SK-N-SH (cell line): ENCODE measurements around the gene RAB40A. TPM values are rescaled to one million over a fixed set of nuclear protein-coding genes. Genes with fewer than 3 reads are reported as not detected.

Experiments
- CTCF ChIA-PET: fragments of 300-600, 350-600 bp; formaldehyde crosslinking; extraction: SDS; loops from one replicate; lab custom pipeline; 2021; lab: Yijun Ruan, JAX
- POLR2A ChIA-PET: fragments of 350-600 bp; sonication (Branson Sonifier 250); formaldehyde crosslinking; extraction: SDS; loops from one replicate; lab custom pipeline; 2020; ENCODE audit warnings: antibody characterized with exemption, inconsistent platforms; lab: Yijun Ruan, JAX
- DNase-seq: peaks from one replicate; pipeline ENCODE4 v3.0.0; 2012
- H2AFZ ChIP-seq: fragments of 200-600 bp; sonication (generic); 2 replicates; pipeline ENCODE4 v1.8.1; 2016; ENCODE audit warnings: antibody characterized with exemption, mild to moderate bottlenecking, low read depth
- H3F3A ChIP-seq: fragments of 200-600 bp; sonication (generic); replicated peaks from 2 replicates; pipeline ENCODE3; 2016; ENCODE audit warnings: antibody characterized with exemption, mild to moderate bottlenecking; ENCODE audit not compliant: insufficient read depth
- H3K27ac ChIP-seq, 2 experiments: fragments of 200-500 bp in 1 of 2; fragments of 200-600 bp in 1 of 2; sonication (Bioruptor generic) in 1 of 2; sonication (generic), shearing (Covaris generic) in 1 of 2; 2 replicates each; pipeline versions ENCODE4 v1.5.1 to v1.6.1; 2014 to 2016; ENCODE audit warnings: low read depth in 2 of 2, inconsistent platforms in 1 of 2, low read length in 1 of 2, mild to moderate bottlenecking in 1 of 2, mixed read lengths in 1 of 2
- H3K27me3 ChIP-seq: fragments of 200-600 bp; sonication (generic), shearing (Covaris generic); 2 replicates; pipeline ENCODE4 v1.6.1; 2016; ENCODE audit warnings: mixed run types; ENCODE audit not compliant: insufficient read depth
- H3K36me3 ChIP-seq, 2 experiments: fragments of 200-500 bp in 1 of 2; fragments of 200-600 bp in 1 of 2; sonication (Bioruptor generic) in 1 of 2; sonication (generic) in 1 of 2; replicated peaks in 1 of 2; 2 replicates each; pipeline versions ENCODE3 to v1.5.1; 2014 to 2016; ENCODE audit warnings: low read length in 1 of 2, mild to moderate bottlenecking in 1 of 2; ENCODE audit not compliant: insufficient read depth in 2 of 2, control insufficient read depth in 1 of 2
- H3K4me1 ChIP-seq, 2 experiments: fragments of 200-500 bp in 1 of 2; fragments of 200-600 bp in 1 of 2; sonication (Bioruptor generic) in 1 of 2; sonication (generic), shearing (Covaris generic) in 1 of 2; 2 replicates each; pipeline versions ENCODE4 v1.5.1 to v1.6.1; 2014 to 2016; ENCODE audit warnings: low read depth in 1 of 2, low read length in 1 of 2, mixed run types in 1 of 2; ENCODE audit not compliant: insufficient read depth in 2 of 2, control insufficient read depth in 1 of 2
- H3K4me2 ChIP-seq: fragments of 200-600 bp; sonication (generic), shearing (Covaris generic); 2 replicates; pipeline ENCODE4 v1.6.1; 2017; ENCODE audit warnings: mixed run types
- H3K4me3 ChIP-seq, 2 experiments: fragments of 200-500 bp in 1 of 2; fragments of 200-600 bp in 1 of 2; sonication (Bioruptor generic) in 1 of 2; sonication (generic), shearing (Covaris generic) in 1 of 2; 2 replicates each; pipeline versions ENCODE4 v1.5.1 to v1.8.1; 2014 to 2016; ENCODE audit warnings: low read depth in 2 of 2, inconsistent platforms in 1 of 2, low read length in 1 of 2, mild to moderate bottlenecking in 1 of 2, mixed read lengths in 1 of 2, moderate library complexity in 1 of 2
- H3K79me2 ChIP-seq: fragments of 200-600 bp; sonication (generic); 2 replicates; pipeline ENCODE4 v1.8.1; 2017; ENCODE audit warnings: mild to moderate bottlenecking; ENCODE audit not compliant: insufficient read depth
- H3K9ac ChIP-seq: fragments of 200-600 bp; sonication (generic); 2 replicates; pipeline ENCODE4 v1.6.1; 2017; ENCODE audit warnings: mixed run types
- H3K9me2 ChIP-seq: fragments of 200-600 bp; sonication (generic); 2 replicates; pipeline ENCODE4 v1.6.1; 2017; ENCODE audit warnings: mixed run types
- H3K9me3 ChIP-seq: fragments of 200-600 bp; sonication (generic); 2 replicates; pipeline ENCODE4 v1.6.1; 2017; ENCODE audit warnings: mixed run types, mild to moderate bottlenecking, moderate library complexity
- H4K20me1 ChIP-seq: fragments of 200-600 bp; sonication (generic); 2 replicates; pipeline ENCODE4 v1.6.1; 2017; ENCODE audit warnings: mild to moderate bottlenecking, mixed run types; ENCODE audit not compliant: insufficient read depth
- EZH2phosphoT487 ChIP-seq: fragments of 200-600 bp; sonication (generic); IDR thresholded peaks from 2 replicates; pipeline ENCODE4 v1.6.1; 2017; ENCODE audit warnings: low read depth, mixed run types, mild to moderate bottlenecking, antibody characterized with exemption, moderate library complexity, borderline replicate concordance
- FOXJ3 ChIP-seq: sonication (generic); formaldehyde crosslinking; IDR thresholded peaks from 2 replicates; pipeline ENCODE4 v1.5.1; 2020; ENCODE audit warnings: mild to moderate bottlenecking, missing genetic modification reagents
- JUND ChIP-seq: IDR thresholded peaks from 2 replicates; pipeline ENCODE4 v1.4.0; 2012
- MXI1 ChIP-seq: IDR thresholded peaks from 2 replicates; pipeline ENCODE4 v1.6.1; 2012; ENCODE audit warnings: mild to moderate bottlenecking, low read depth, low read length, improper control_type of control experiment
- NRF1 ChIP-seq: IDR thresholded peaks from 2 replicates; pipeline ENCODE4 v1.6.1; 2012; ENCODE audit warnings: low read depth, mild to moderate bottlenecking, low read length
- POLR2AphosphoS5 ChIP-seq: IDR thresholded peaks from 2 replicates; pipeline ENCODE4 v1.6.1; 2012; ENCODE audit warnings: low read depth, low read length
- RAD21 ChIP-seq: IDR thresholded peaks from 2 replicates; pipeline ENCODE4 v1.6.1; 2012; ENCODE audit warnings: mild to moderate bottlenecking, low read length
- RFX5 ChIP-seq: IDR thresholded peaks from 2 replicates; pipeline ENCODE4 v1.6.1; 2012; ENCODE audit warnings: mild to moderate bottlenecking, improper control_type of control experiment, low read length
- RXRA ChIP-seq: IDR thresholded peaks from 2 replicates; pipeline ENCODE4 v1.4.0; 2012; ENCODE audit warnings: low read depth, mild to moderate bottlenecking, borderline replicate concordance
- TAF1 ChIP-seq: IDR thresholded peaks from 2 replicates; pipeline ENCODE4 v1.6.1; 2012; ENCODE audit warnings: low read depth, mild to moderate bottlenecking, low read length, moderate library complexity, borderline replicate concordance
- WGBS: methylation state at CpG from one replicate; pipeline ENCODE4 v1.1.6; 2017; ENCODE audit warnings: low lambda C conversion rate; 5-methylcytosine and 5-hydroxymethylcytosine counted together
- polyA plus RNA-seq, 3 experiments: library from polyadenylated mRNA; depleted of rRNA; stranded (reverse); fragments of >200 nt; gene quantifications; 2 replicates each; pipeline ENCODE4 v1.2.3, GENCODE V29; 2012
- TF ChIP-seq, protein P1 (sequence below): IDR thresholded peaks from 2 replicates; pipeline ENCODE4; 2012
- TF ChIP-seq, protein P2 (sequence below): IDR thresholded peaks from 2 replicates; pipeline ENCODE4 v1.4.0; 2012; ENCODE audit warnings: low read depth, borderline replicate concordance
- TF ChIP-seq, protein P3 (sequence below): fragments of 150-350 bp; IDR thresholded peaks from 2 replicates; pipeline ENCODE4 v1.6.1; 2016; ENCODE audit warnings: mild to moderate bottlenecking, low read depth, low read length

The RAB40A gene
- polyA plus RNA-seq, 1 of the 3 experiments (the other 2 are of a cell fraction): 0.30 TPM

DNA sequence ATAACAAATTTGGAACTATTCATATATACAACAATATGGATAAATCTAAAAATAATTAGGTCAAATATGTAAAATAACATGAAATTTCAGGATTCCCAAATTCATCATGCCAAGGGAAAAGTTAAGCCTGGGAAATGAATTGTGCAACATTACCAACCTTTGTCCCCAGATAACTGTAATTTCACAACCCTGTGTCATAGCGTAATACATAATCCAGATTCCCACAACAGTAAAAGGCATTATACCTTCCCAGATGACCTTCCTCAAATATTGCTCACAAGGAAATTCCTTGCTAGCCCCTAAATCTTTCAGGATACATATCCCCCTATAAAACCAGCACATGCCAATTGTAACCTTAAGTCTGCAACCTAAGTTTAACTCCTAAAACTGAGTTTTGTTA is 32.9 kb upstream of the RAB40A start (continued):
- TF ChIP-seq, protein P1, sequence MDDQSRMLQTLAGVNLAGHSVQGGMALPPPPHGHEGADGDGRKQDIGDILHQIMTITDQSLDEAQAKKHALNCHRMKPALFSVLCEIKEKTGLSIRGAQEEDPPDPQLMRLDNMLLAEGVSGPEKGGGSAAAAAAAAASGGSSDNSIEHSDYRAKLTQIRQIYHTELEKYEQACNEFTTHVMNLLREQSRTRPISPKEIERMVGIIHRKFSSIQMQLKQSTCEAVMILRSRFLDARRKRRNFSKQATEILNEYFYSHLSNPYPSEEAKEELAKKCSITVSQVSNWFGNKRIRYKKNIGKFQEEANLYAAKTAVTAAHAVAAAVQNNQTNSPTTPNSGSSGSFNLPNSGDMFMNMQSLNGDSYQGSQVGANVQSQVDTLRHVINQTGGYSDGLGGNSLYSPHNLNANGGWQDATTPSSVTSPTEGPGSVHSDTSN: no peak
- TF ChIP-seq RAD21: no peak
- no peak for TF ChIP-seq TAF1
- no peak for TF ChIP-seq RFX5
- TF ChIP-seq, protein P2, sequence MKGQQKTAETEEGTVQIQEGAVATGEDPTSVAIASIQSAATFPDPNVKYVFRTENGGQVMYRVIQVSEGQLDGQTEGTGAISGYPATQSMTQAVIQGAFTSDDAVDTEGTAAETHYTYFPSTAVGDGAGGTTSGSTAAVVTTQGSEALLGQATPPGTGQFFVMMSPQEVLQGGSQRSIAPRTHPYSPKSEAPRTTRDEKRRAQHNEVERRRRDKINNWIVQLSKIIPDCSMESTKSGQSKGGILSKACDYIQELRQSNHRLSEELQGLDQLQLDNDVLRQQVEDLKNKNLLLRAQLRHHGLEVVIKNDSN: no peak
- TF ChIP-seq RXRA: no peak
- TF ChIP-seq, all 33 proteins: peak for 0

DNA sequence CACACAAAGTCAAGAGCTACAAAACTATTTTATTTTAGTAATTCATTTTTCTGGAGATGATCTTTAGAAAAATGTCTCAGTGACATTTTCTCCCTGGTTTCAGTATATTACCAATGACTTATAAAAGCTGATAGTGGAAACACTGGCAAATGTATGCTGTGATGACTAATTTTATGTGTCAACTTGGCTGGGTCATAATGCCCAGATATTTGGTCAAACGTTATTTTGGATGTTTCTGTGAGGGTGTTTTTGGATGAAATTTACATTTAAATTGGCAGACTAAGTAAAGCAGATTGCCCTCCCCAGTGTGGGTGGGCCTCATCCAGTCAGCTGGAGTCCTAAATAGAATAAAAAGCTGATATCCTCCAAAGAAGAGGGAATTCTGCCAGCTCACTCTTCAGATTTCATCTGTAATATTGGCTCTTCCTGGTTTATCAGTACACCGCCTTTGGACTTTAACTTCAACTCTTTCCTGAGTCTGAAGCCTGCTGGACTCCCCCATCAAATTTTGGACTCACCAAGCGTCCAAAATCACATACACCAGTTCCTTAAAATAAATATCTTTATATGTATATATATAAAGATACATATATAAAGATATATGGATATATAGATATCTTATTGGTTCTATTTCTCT is 31.2 kb upstream of the RAB40A start:
- TF ChIP-seq, protein P3, sequence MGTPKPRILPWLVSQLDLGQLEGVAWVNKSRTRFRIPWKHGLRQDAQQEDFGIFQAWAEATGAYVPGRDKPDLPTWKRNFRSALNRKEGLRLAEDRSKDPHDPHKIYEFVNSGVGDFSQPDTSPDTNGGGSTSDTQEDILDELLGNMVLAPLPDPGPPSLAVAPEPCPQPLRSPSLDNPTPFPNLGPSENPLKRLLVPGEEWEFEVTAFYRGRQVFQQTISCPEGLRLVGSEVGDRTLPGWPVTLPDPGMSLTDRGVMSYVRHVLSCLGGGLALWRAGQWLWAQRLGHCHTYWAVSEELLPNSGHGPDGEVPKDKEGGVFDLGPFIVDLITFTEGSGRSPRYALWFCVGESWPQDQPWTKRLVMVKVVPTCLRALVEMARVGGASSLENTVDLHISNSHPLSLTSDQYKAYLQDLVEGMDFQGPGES: no peak
- TF ChIP-seq RAD21 (no peak), POLR2AphosphoS5 (no peak), EZH2phosphoT487 (no peak), JUND (no peak), NRF1 (no peak), FOXJ3 (CRISPR knock-in tag) (no peak), MXI1 (no peak)
- H3K4me1 ChIP-seq: peaks cover 0 to 3% of the 10 kb centered on the region in 2 experiments; a peak in 1 of 4 replicates
- H3K27ac ChIP-seq: no peak overlapping the region
- H3K9ac ChIP-seq: no peak overlapping the region
- POLR2A ChIA-PET: no interaction called here
- no peaks in the 10 kb centered on the region for H3K9me3 ChIP-seq
- peaks cover 6% of the 10 kb centered on the region for H3F3A ChIP-seq
- no peaks in the 10 kb centered on the region for H3K27me3 ChIP-seq
- H2AFZ ChIP-seq: no peak overlapping the region
- H3K36me3 ChIP-seq: no peaks in the 10 kb centered on the region
- H3K4me3 ChIP-seq: no peak overlapping the region
- DNase-seq: no peak
- no peaks in the 10 kb centered on the region for H4K20me1 ChIP-seq
- WGBS: 30% methylated on average over 3 of the region's 3 CpGs
- H3K4me2 ChIP-seq: no peak overlapping the region
- CTCF ChIA-PET: interaction anchor here (0.6 to 1.2 kb wide), 4 partner anchors 17 to 294 kb away, joined by 3 to 6 read pairs (median 4); no protein-coding TSS in a partner anchor
- no peaks in the 10 kb centered on the region for H3K9me2 ChIP-seq
- no peaks in the 10 kb centered on the region for H3K79me2 ChIP-seq

DNA sequence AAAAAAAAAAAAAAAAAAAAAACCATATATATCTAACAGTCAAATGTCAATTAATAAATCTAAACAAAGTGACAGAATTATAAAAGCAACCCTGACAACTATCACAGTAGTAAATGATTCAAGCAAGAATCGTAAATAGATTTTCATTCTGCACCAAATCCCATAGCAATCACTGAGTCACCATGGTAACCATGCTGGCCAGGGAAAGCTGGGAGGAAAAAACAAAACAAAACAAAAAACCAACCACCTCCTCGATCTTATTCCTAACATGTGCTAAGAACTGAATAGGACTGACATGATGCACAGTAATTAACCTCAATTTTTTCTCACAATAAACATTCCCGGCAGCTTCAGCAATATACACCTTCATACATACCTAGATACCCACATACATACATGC is 30.6 kb upstream of the RAB40A start:
- no peaks in the 10 kb centered on the region for H3K9me3 ChIP-seq
- 52% methylated on average over 3 of the region's 3 CpGs for whole genome bisulfite sequencing
- no peak overlapping the region for H3K9ac ChIP-seq
- H3K36me3 ChIP-seq: no peaks in the 10 kb centered on the region
- no peak for TF ChIP-seq NRF1
- TF ChIP-seq, all 33 proteins: peak for 0
- Histone ChIP-seq H3K9me2 (no peaks in the 10 kb centered on the region), H4K20me1 (no peaks in the 10 kb centered on the region), H3K4me1 (peaks cover 0 to 3% of the 10 kb centered on the region in 2 experiments; a peak in 1 of 4 replicates), H3K4me2 (no peak overlapping the region), H3K79me2 (no peaks in the 10 kb centered on the region), H3F3A (peaks cover 6% of the 10 kb centered on the region), H3K27me3 (no peaks in the 10 kb centered on the region), H3K27ac (no peak overlapping the region), H2AFZ (no peak overlapping the region), H3K4me3 (no peak overlapping the region)
- POLR2A ChIA-PET: no interaction called here
- no peak for DNase-seq
- CTCF ChIA-PET: interaction anchor here (0.6 to 1.2 kb wide), 3 partner anchors 17 to 295 kb away, joined by 3 to 6 read pairs (median 4); no protein-coding TSS in a partner anchor
